Neural cell (in vitro differentiated cells): ENCODE results near the gene SCLY. TPM values are rescaled to one million over a fixed set of nuclear protein-coding genes. Genes with fewer than 3 reads are reported as not detected.

Source experiments
- H2AFZ ChIP-seq: fragments of 200-600, 300-800 bp; sonication (generic), shearing (Covaris generic); 2 replicates; pipeline ENCODE4 v1.6.0; 2014; ENCODE audit warnings: low read depth, mild to moderate bottlenecking, antibody characterized with exemption, low read length, moderate library complexity
- H3F3A ChIP-seq: fragments of 200-600 bp; shearing (Covaris generic); 2 replicates; pipeline ENCODE4 v1.6.1; 2016; ENCODE audit warnings: mild to moderate bottlenecking, moderate library complexity, mixed read lengths, antibody characterized with exemption, low read length; ENCODE audit not compliant: insufficient read depth, poor library complexity, severe bottlenecking
- H3K27ac ChIP-seq: fragments of 200-600, 300-800 bp; sonication (generic), shearing (Covaris generic); 2 replicates; pipeline ENCODE4 v1.5.1; 2014; ENCODE audit warnings: mild to moderate bottlenecking, low read length, moderate library complexity
- H3K27me3 ChIP-seq: fragments of 300-800, 200-600 bp; sonication (generic), shearing (Covaris generic); 2 replicates; pipeline ENCODE4 v1.6.0; 2014; ENCODE audit warnings: mild to moderate bottlenecking, low read depth, low read length, moderate library complexity; ENCODE audit not compliant: insufficient read depth
- H3K36me3 ChIP-seq: fragments of 300-800, 200-600 bp; sonication (generic), shearing (Covaris generic); 2 replicates; pipeline ENCODE4 v1.5.1; 2014; ENCODE audit warnings: mild to moderate bottlenecking, antibody characterized with exemption, low read length, moderate library complexity; ENCODE audit not compliant: insufficient read depth
- H3K4me2 ChIP-seq: fragments of 300-800, 200-600 bp; sonication (generic), shearing (Covaris generic); 2 replicates; pipeline ENCODE4 v1.6.0; 2014; ENCODE audit warnings: mild to moderate bottlenecking, low read length
- H3K4me3 ChIP-seq: fragments of 300-800, 200-600 bp; sonication (generic), shearing (Covaris generic); 2 replicates; pipeline ENCODE4 v1.5.1; 2014; ENCODE audit warnings: mild to moderate bottlenecking, low read length, moderate library complexity
- H3K79me2 ChIP-seq: fragments of 200-600 bp; shearing (Covaris generic); replicated peaks from 2 replicates; pipeline ENCODE4 v1.6.0; 2014; ENCODE audit warnings: mild to moderate bottlenecking, low read length, moderate library complexity; ENCODE audit not compliant: insufficient read depth
- H3K9ac ChIP-seq: fragments of 300-800, 200-600 bp; sonication (generic), shearing (Covaris generic); 2 replicates; pipeline ENCODE4 v1.6.1; 2016; ENCODE audit warnings: mild to moderate bottlenecking, low read length, mixed read lengths
- H3K9me2 ChIP-seq: fragments of 200-600 bp; shearing (Covaris generic); 2 replicates; pipeline ENCODE4 v1.6.1; 2016; ENCODE audit warnings: mild to moderate bottlenecking, low read length, mixed read lengths; ENCODE audit not compliant: insufficient read depth
- H3K9me3 ChIP-seq: fragments of 200-600, 300-800 bp; sonication (generic), shearing (Covaris generic); 2 replicates; pipeline ENCODE4 v1.6.1; 2016; ENCODE audit warnings: mild to moderate bottlenecking, mixed run types, low read length, moderate library complexity, mixed read lengths
- H4K20me1 ChIP-seq: fragments of 200-600 bp; shearing (Covaris generic); 2 replicates; pipeline ENCODE4 v1.6.1; 2016; ENCODE audit warnings: mild to moderate bottlenecking, mixed run types; ENCODE audit not compliant: insufficient read depth
- CTCF ChIP-seq: fragments of 450-650 bp; IDR thresholded peaks from 2 replicates; pipeline ENCODE4 v1.5.1; 2014; ENCODE audit warnings: antibody characterized with exemption, mild to moderate bottlenecking, moderate library complexity; ENCODE audit not compliant: poor library complexity, severe bottlenecking
- EP300 ChIP-seq: fragments of 450-650 bp; conservative IDR thresholded peaks from 2 replicates; pipeline ENCODE4 v1.6.1; 2014; ENCODE audit warnings: antibody characterized with exemption, mild to moderate bottlenecking, moderate library complexity; ENCODE audit not compliant: poor library complexity, severe bottlenecking
- EZH2 ChIP-seq: fragments of 200-600, 300-800 bp; shearing (Covaris generic), sonication (generic); IDR thresholded peaks from 2 replicates; pipeline ENCODE4 v1.6.1; 2014; ENCODE audit warnings: antibody characterized with exemption, low read length, borderline replicate concordance, mild to moderate bottlenecking; ENCODE audit not compliant: insufficient read depth, poor library complexity, severe bottlenecking
- MXI1 ChIP-seq: fragments of 450-650 bp; conservative IDR thresholded peaks from 2 replicates; pipeline ENCODE4 v1.6.1; 2014; ENCODE audit warnings: antibody characterized with exemption, mild to moderate bottlenecking; ENCODE audit not compliant: poor library complexity, severe bottlenecking
- POLR2AphosphoS5 ChIP-seq: IDR thresholded peaks from 2 replicates; pipeline ENCODE4 v1.6.1; 2012
- RAD21 ChIP-seq: fragments of 450-650 bp; conservative IDR thresholded peaks from 2 replicates; pipeline ENCODE4 v1.6.1; 2014; ENCODE audit warnings: antibody characterized with exemption, mild to moderate bottlenecking, moderate library complexity
- SMC3 ChIP-seq: fragments of 450-650 bp; conservative IDR thresholded peaks from 2 replicates; pipeline ENCODE4 v1.6.1; 2014; ENCODE audit warnings: antibody characterized with exemption, mild to moderate bottlenecking, moderate library complexity; ENCODE audit not compliant: poor library complexity
- TAF1 ChIP-seq: IDR thresholded peaks from 2 replicates; pipeline ENCODE4 v1.6.1; 2012; ENCODE audit warnings: low read depth
- polyA plus RNA-seq: library from polyadenylated mRNA; depleted of rRNA; stranded (reverse); fragments of >200 nt; gene quantifications from 2 replicates; pipeline ENCODE4 v1.2.3, GENCODE V29; 2014
- TF ChIP-seq, protein P1 (sequence below): IDR thresholded peaks from 2 replicates; pipeline ENCODE4 v1.6.1; 2012; ENCODE audit warnings: borderline replicate concordance

The SCLY gene
- polyA plus RNA-seq, 1 donor from 2014 or later: 15.9 TPM

DNA sequence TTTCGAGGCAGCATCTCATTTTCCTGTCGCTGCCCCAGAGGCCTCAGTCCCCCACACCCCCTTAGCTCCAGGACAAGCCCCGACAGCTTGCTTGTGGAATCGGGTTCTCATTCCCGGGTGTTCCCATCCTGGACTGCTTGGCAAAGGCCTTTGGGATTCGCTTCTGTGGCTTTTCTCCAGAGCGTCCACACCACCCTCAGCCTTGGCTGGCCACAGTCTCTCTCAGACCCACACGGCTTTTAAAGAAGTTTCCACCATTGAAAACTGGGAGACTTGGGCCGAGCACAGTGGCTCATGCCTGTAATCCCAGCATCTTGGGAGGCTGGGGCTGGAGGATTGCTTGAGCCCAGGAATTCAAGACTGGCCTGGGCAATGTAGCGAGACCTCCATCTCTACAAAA, 42.1 kb downstream of the SCLY start (continued):
- TF ChIP-seq TAF1 (no peak), EP300 (no peak), SMC3 (no peak), MXI1 (no peak)

DNA sequence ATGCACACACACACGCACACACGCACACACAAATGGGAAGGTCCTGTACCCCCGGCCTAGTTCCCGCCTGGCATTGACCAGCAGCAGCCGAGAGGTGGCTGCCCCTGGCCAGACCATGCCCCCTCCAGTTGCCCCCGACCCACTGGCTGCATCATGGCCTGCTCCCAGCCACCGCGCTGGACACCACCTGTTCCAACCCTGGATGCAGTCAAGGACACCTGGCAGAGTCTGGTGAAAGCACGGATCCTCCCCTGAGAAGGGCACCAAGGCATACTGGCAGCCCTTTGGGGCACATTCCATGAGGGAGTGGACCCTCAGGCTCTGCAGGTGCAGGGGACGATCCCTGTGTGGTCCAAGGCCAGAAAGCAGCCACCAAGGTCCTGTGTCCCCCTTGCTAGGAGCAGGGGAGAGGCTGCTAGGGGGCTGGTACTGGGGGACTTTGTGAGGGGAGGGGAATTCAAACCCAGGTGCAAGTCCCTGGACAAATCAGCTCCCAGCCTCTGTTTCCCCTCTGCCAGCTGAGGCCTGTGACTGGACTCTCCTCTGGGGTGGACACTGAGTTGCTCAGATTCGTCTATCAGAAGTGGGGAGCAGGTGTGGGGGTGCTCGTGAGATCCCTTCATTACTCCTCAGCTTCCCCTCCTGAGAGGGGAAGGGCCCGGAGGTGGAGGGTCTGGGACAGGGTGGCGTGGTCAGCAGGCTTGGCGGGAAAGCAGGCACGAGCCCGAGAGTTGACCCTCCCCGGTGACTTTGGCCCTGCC, 42.8 kb downstream of the SCLY start:
- H3K4me3 ChIP-seq: no peak overlapping the region
- no peaks in the 10 kb centered on the region for H3F3A ChIP-seq
- H3K36me3 ChIP-seq: no peaks in the 10 kb centered on the region
- no peaks in the 10 kb centered on the region for H3K9me3 ChIP-seq
- TF ChIP-seq POLR2AphosphoS5 (no peak), RAD21 (no peak), MXI1 (no peak), EP300 (no peak), TAF1 (no peak), CTCF (no peak), SMC3 (no peak), EZH2 (no peak)
- TF ChIP-seq, protein P1, sequence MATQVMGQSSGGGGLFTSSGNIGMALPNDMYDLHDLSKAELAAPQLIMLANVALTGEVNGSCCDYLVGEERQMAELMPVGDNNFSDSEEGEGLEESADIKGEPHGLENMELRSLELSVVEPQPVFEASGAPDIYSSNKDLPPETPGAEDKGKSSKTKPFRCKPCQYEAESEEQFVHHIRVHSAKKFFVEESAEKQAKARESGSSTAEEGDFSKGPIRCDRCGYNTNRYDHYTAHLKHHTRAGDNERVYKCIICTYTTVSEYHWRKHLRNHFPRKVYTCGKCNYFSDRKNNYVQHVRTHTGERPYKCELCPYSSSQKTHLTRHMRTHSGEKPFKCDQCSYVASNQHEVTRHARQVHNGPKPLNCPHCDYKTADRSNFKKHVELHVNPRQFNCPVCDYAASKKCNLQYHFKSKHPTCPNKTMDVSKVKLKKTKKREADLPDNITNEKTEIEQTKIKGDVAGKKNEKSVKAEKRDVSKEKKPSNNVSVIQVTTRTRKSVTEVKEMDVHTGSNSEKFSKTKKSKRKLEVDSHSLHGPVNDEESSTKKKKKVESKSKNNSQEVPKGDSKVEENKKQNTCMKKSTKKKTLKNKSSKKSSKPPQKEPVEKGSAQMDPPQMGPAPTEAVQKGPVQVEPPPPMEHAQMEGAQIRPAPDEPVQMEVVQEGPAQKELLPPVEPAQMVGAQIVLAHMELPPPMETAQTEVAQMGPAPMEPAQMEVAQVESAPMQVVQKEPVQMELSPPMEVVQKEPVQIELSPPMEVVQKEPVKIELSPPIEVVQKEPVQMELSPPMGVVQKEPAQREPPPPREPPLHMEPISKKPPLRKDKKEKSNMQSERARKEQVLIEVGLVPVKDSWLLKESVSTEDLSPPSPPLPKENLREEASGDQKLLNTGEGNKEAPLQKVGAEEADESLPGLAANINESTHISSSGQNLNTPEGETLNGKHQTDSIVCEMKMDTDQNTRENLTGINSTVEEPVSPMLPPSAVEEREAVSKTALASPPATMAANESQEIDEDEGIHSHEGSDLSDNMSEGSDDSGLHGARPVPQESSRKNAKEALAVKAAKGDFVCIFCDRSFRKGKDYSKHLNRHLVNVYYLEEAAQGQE: no peak
- no peak overlapping the region for H2AFZ ChIP-seq
- no peak overlapping the region for H3K9ac ChIP-seq
- H3K27me3 ChIP-seq: no peaks in the 10 kb centered on the region
- H3K27ac ChIP-seq: no peak overlapping the region
- H3K9me2 ChIP-seq: no peaks in the 10 kb centered on the region
- H4K20me1 ChIP-seq: no peaks in the 10 kb centered on the region
- H3K79me2 ChIP-seq: no peaks in the 10 kb centered on the region
- H3K4me2 ChIP-seq: no peak overlapping the region

DNA sequence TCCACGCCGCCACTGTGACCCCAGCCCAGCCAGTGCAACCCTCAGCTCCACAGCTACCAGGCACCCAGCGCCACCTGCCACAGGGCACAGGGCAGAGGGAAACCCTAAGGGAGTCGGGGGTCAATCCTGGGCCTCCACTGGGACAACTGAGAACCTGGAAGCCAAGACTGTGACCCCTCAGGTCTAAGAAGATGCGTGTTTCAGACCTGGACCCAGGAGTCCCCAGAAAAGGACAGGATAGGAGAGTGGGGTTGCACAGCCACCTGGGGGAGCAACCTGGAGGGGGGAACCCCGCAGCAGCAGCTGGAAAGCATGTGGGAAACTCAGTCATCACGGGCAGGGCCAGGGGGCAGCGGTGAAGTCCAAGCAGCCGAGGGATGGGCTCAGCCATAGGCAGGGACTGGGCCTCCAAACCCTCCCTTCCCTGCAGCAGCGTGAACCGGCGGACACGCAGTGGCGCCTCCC, 43.5 kb downstream of the SCLY start:
- no peak for TF ChIP-seq TAF1
- H3K4me2 ChIP-seq: no peak overlapping the region
- H3K9me3 ChIP-seq: no peaks in the 10 kb centered on the region

More for the DNA sequence above, 43.5 kb downstream of the SCLY start:
- H4K20me1 ChIP-seq: no peaks in the 10 kb centered on the region
- no peak overlapping the region for H3K4me3 ChIP-seq
- H3K27ac ChIP-seq: no peak overlapping the region
- H3K27me3 ChIP-seq: no peaks in the 10 kb centered on the region
- H3K36me3 ChIP-seq: no peaks in the 10 kb centered on the region
- no peaks in the 10 kb centered on the region for H3F3A ChIP-seq
- H3K9me2 ChIP-seq: no peaks in the 10 kb centered on the region
- no peak overlapping the region for H3K9ac ChIP-seq
- H2AFZ ChIP-seq: no peak overlapping the region
- H3K79me2 ChIP-seq: no peaks in the 10 kb centered on the region
